Liver (tissue), 3 donors: ENCODE results near the gene CTAGE1.

Source experiments
- CTCF ChIP-seq: fragments of 150-350 bp; IDR thresholded peaks from 2 replicates; pipeline ENCODE4 v1.5.1; 2017; ENCODE audit warnings: improper control_type of control experiment, low read depth, low read length; ENCODE audit not compliant: missing input control
- FOXA1 ChIP-seq: IDR thresholded peaks from 2 replicates; pipeline ENCODE4 v1.6.1; 2016; ENCODE audit warnings: antibody characterized with exemption
- MAX ChIP-seq: IDR thresholded peaks from 2 replicates; pipeline ENCODE4 v1.6.1; 2016; ENCODE audit warnings: antibody characterized with exemption
- RAD21 ChIP-seq, 2 donors: IDR thresholded peaks; 2 replicates each; pipeline ENCODE4 v1.6.1; 2016; ENCODE audit warnings: antibody characterized with exemption in 2 of 2, mild to moderate bottlenecking in 2 of 2
- REST ChIP-seq: IDR thresholded peaks from 2 replicates; pipeline ENCODE4 v1.6.1; 2016; ENCODE audit warnings: antibody characterized with exemption, mild to moderate bottlenecking
- TAF1 ChIP-seq: conservative IDR thresholded peaks from 2 replicates; pipeline ENCODE4 v1.6.1; 2016; ENCODE audit warnings: antibody characterized with exemption, mild to moderate bottlenecking
- YY1 ChIP-seq: IDR thresholded peaks from 2 replicates; pipeline ENCODE4 v1.6.1; 2016; ENCODE audit warnings: antibody characterized with exemption, mild to moderate bottlenecking
- ZBTB33 ChIP-seq: IDR thresholded peaks from 2 replicates; pipeline ENCODE4 v1.6.1; 2016; ENCODE audit warnings: antibody characterized with exemption
- donor health status: healthy.
- donor health status: healthy.

- TF ChIP-seq FOXA1 (peak; percentile 95), CTCF (no peak), REST (peak; percentile 70), ZBTB33 (peak; percentile 72), MAX (peak; percentile 89), TAF1 (peak; percentile 89), YY1 (peak; percentile 33), RAD21 (IDR thresholded peaks at IDR 0.05) (peak; percentile 54 to 56)
Measured at GRCh38 chr18:22428672-22429071, 11.0 kb upstream of the CTAGE1 start.
